Fibroblast of lung (primary cell): Measurements from ENCODE around the gene TMCC1. TPM values are rescaled to one million over a fixed set of nuclear protein-coding genes. Genes with fewer than 3 reads are reported as not detected.

Experiments
- DNase-seq, 2 donors: peaks; one replicate each; pipeline versions ENCODE4 v3.0.0 to v3.0.0-alpha.2; 2010; ENCODE audit warnings: low read depth in 2 of 2
- H2AFZ ChIP-seq: 2 replicates; pipeline ENCODE4 v1.5.1; 2012; ENCODE audit warnings: low read length, control low read depth, inconsistent platforms
- H3K27ac ChIP-seq: 2 replicates; pipeline ENCODE4 v1.5.1; 2011; ENCODE audit warnings: low read length, control low read depth; ENCODE audit not compliant: insufficient read depth
- H3K27me3 ChIP-seq: 2 replicates; pipeline ENCODE4 v1.5.1; 2011; ENCODE audit warnings: mild to moderate bottlenecking, low read length; ENCODE audit not compliant: control insufficient read depth, insufficient read depth
- H3K36me3 ChIP-seq: 2 replicates; pipeline ENCODE4 v1.5.1; 2011; ENCODE audit warnings: low read length; ENCODE audit not compliant: control insufficient read depth, insufficient read depth
- H3K4me1 ChIP-seq: 2 replicates; pipeline ENCODE4 v1.5.1; 2011; ENCODE audit warnings: low read length; ENCODE audit not compliant: control insufficient read depth, insufficient read depth; ENCODE audit errors: extremely low read depth
- H3K4me2 ChIP-seq: 2 replicates; pipeline ENCODE4 v1.5.1; 2011; ENCODE audit warnings: low read length, control low read depth; ENCODE audit not compliant: insufficient read depth; ENCODE audit errors: extremely low read depth
- H3K4me3 ChIP-seq, 4 experiments: fragments of 200-600 bp in 1 of 4; sonication (generic) in 1 of 4; replicated peaks in 1 of 4; 2 replicates each; pipeline ENCODE4 v1.5.1; 2011 to 2016; ENCODE audit warnings: low read length in 4 of 4, low read depth in 3 of 4, mild to moderate bottlenecking in 3 of 4, control low read depth in 2 of 4, inconsistent platforms in 1 of 4, mixed read lengths in 1 of 4; ENCODE audit not compliant: insufficient read depth in 1 of 4; ENCODE audit errors: control extremely low read depth in 1 of 4
- H3K79me2 ChIP-seq: 2 replicates; pipeline ENCODE4 v1.5.1; 2012; ENCODE audit warnings: mild to moderate bottlenecking, low read length, inconsistent platforms; ENCODE audit not compliant: control insufficient read depth, insufficient read depth
- H3K9ac ChIP-seq: 2 replicates; pipeline ENCODE4 v1.5.1; 2011; ENCODE audit warnings: mild to moderate bottlenecking, low read length, control low read depth; ENCODE audit not compliant: insufficient read depth
- H3K9me3 ChIP-seq: 2 replicates; pipeline ENCODE4 v1.5.1; 2012; ENCODE audit warnings: low read depth, low read length; ENCODE audit not compliant: control insufficient read depth, insufficient read depth
- H4K20me1 ChIP-seq: 2 replicates; pipeline ENCODE4 v1.5.1; 2011; ENCODE audit warnings: low read length; ENCODE audit not compliant: control insufficient read depth, insufficient read depth; ENCODE audit errors: extremely low read depth
- CTCF ChIP-seq, 2 donors: IDR thresholded peaks in 1 of 2; conservative IDR thresholded peaks in 1 of 2; 1 replicate in 1 of 2; 2 replicates in 1 of 2; pipeline ENCODE4 v1.5.1; 2011 to 2012; ENCODE audit warnings: low read length in 2 of 2, control low read depth in 1 of 2, inconsistent platforms in 1 of 2, low read depth in 1 of 2, mild to moderate bottlenecking in 1 of 2
- EZH2 ChIP-seq: IDR thresholded peaks from 2 replicates; pipeline ENCODE4 v1.5.1; 2012; ENCODE audit warnings: low read length, control low read depth, mild to moderate bottlenecking; ENCODE audit errors: missing control alignments
- polyA plus RNA-seq, 2 donors: library from polyadenylated mRNA; depleted of rRNA in 1 of 2; stranded (reverse) in 1 of 2; unstranded in 1 of 2; fragments of >200 nt; gene quantifications; 2 replicates each; pipeline ENCODE4 v1.2.1, GENCODE V29; 2011 to 2012; ENCODE audit warnings: missing spikeins in 1 of 2
- total RNA-seq: library from RNA; depleted of rRNA; stranded (reverse); fragments of >200 nt; gene quantifications from 2 replicates; pipeline ENCODE4 v1.2.1, GENCODE V29; 2014

Gene TMCC1
- total and polyA plus RNA-seq, 2 donors (not counting 1 experiment from before 2014, with no cell fraction given) = 16.2 to 16.8 TPM

DNA sequence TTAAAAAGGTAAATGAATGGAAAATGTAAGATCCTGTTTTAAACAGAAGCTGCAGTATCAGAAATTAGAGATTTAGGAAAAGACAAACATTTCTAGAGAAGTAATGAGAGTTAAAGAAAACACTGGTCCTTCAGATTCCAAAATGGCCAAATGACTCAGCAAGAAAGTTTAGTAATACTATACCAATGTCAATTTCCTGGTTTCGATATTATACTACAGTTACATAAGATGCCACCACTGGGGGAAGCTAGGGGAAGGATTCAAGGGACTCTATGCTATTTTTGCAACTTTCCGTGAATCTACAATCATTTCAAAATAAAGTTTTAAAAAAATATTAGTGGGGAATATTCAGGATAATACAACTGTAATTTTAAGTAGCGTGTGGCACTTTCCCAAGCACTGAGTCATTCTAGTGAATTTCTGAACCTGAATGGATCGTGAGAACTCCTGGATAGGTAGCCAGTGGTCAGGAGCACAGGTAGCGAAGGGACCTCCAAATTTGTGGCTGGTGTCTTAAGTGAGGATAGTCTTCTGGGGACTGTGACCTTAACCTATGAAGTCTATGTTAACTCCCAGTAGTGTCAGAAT lies 37.6 kb downstream of the TMCC1 start:
- Histone ChIP-seq H3K79me2 (peaks cover 4% of the 10 kb centered on the region), H3K4me1 (peaks cover 4% of the 10 kb centered on the region), H4K20me1 (no peaks in the 10 kb centered on the region), H3K9me3 (no peaks in the 10 kb centered on the region), H3K9ac (no peak overlapping the region), H3K36me3 (no peaks in the 10 kb centered on the region), H2AFZ (no peak overlapping the region), H3K27me3 (no peaks in the 10 kb centered on the region), H3K4me2 (peak overlapping the region; percentile 30), H3K27ac (peak overlapping the region; percentile 64), H3K4me3 (no peak overlapping the region)
- peak; percentile 67 to 68 for DNase-seq
- TF ChIP-seq CTCF (conservative IDR thresholded peaks at IDR 0.05 in 1 of 2, IDR thresholded peaks at IDR 0.05 in 1 of 2; ENCODE audit: low read depth in 1 of 2, low read length in 2 of 2) (no peak), EZH2 (no peak)

DNA sequence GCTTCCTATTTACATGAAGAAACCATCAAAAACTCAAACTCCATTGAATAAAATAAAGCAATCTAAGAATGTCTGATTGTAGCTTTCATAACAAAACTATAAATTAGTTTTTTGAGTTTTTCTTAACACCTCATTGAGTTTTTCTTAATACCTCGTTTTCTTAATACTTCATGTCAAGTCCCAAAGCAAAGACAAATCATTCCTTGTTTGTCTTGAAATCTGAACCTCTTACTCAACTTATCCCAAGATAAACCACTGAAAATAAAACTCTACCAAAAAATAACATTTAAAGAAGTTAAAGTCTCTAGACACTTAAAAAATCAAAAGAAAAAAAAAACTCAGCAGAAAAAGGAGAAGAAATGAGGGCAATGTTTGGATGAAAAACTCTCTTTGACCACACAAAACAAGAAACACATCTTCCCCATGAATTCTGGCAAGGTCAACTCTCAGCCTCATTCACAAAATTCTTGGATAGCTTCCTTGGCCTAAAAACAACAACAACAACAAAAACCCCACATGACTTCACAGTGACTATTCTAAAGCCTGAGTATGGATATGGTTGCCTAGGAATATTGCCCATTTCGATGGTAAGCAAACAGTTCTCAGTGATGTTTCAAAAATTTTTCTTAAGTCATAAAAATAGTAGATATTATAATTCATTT lies 38.2 kb downstream of the TMCC1 start:
- Histone ChIP-seq H3K27me3 (no peaks in the 10 kb centered on the region), H2AFZ (no peak overlapping the region), H4K20me1 (no peaks in the 10 kb centered on the region), H3K36me3 (no peaks in the 10 kb centered on the region), H3K9ac (no peak overlapping the region), H3K4me1 (peaks cover 4% of the 10 kb centered on the region), H3K9me3 (no peaks in the 10 kb centered on the region), H3K4me2 (peak overlapping the region; percentile 20), H3K4me3 (no peak overlapping the region), H3K79me2 (peaks cover 4% of the 10 kb centered on the region), H3K27ac (peak overlapping the region; percentile 64)
- TF ChIP-seq EZH2 (no peak), CTCF (conservative IDR thresholded peaks at IDR 0.05 in 1 of 2, IDR thresholded peaks at IDR 0.05 in 1 of 2; ENCODE audit: low read depth in 1 of 2, low read length in 2 of 2) (no peak)
- DNase-seq = peak; percentile 25 to 54

- H3K27me3 ChIP-seq = no peaks in the 10 kb centered on the region
- H3K79me2 ChIP-seq = peaks cover 4% of the 10 kb centered on the region
- no peaks in the 10 kb centered on the region for H4K20me1 ChIP-seq
- no peaks in the 10 kb centered on the region for H3K9me3 ChIP-seq
- H3K4me2 ChIP-seq = no peak overlapping the region
- no peak overlapping the region for H3K4me3 ChIP-seq
- H3K9ac ChIP-seq = no peak overlapping the region
- H2AFZ ChIP-seq = no peak overlapping the region
- TF ChIP-seq EZH2 (no peak), CTCF (conservative IDR thresholded peaks at IDR 0.05 in 1 of 2, IDR thresholded peaks at IDR 0.05 in 1 of 2; ENCODE audit: low read depth in 1 of 2, low read length in 2 of 2) (no peak)
- peaks cover 4% of the 10 kb centered on the region for H3K4me1 ChIP-seq
- H3K36me3 ChIP-seq = no peaks in the 10 kb centered on the region
- no peak for DNase-seq
- H3K27ac ChIP-seq = no peak overlapping the region
These were observed 39.1 kb downstream of the TMCC1 start for GRCh38 chr3:129854460-129854859.
